Measurements from ENCODE around the gene NBEA.

NBEA gene

GRCh38 chr13:35480346-35480745 lies 538.3 kb downstream of the NBEA start:
- no peak for DNase-seq

GRCh38 chr13:35481777-35482176 lies 539.7 kb downstream of the NBEA start:
- DNase-seq, result no peak

GRCh38 chr13:35482527-35482926 lies 540.5 kb downstream of the NBEA start:
- no peak for DNase-seq

GRCh38 chr13:35483761-35484160 lies 541.7 kb downstream of the NBEA start:
- no peak for DNase-seq

- no peak for DNase-seq
Observed at GRCh38 chr13:35484384-35484783, 542.3 kb downstream of the NBEA start.

- no peak for DNase-seq
Observed at GRCh38 chr13:35485424-35485823, 543.4 kb downstream of the NBEA start.

- no peak for DNase-seq
Observed at GRCh38 chr13:35489050-35489449, 547.0 kb downstream of the NBEA start.

- no peak for DNase-seq
Observed at GRCh38 chr13:35496006-35496405, 553.9 kb downstream of the NBEA start.

GRCh38 chr13:35496761-35497386 lies 554.8 kb downstream of the NBEA start:
- no peak for DNase-seq

- DNase-seq, result no peak
Observed at GRCh38 chr13:35498231-35498630, 556.2 kb downstream of the NBEA start.

- DNase-seq, result no peak
Observed at GRCh38 chr13:35499196-35499662, 557.2 kb downstream of the NBEA start.

GRCh38 chr13:35499676-35500075 lies 557.6 kb downstream of the NBEA start:
- DNase-seq, result no peak

GRCh38 chr13:35500144-35500543 lies 558.1 kb downstream of the NBEA start:
- DNase-seq, result no peak

GRCh38 chr13:35501661-35502235 lies 559.7 kb downstream of the NBEA start:
- no peak for DNase-seq

GRCh38 chr13:35502456-35502855 lies 560.4 kb downstream of the NBEA start:
- no peak for DNase-seq

GRCh38 chr13:35512271-35512920 lies 570.3 kb downstream of the NBEA start:
- no peak for DNase-seq

GRCh38 chr13:35514061-35514477 lies 572.0 kb downstream of the NBEA start:
- no peak for DNase-seq

GRCh38 chr13:35514801-35515502 lies 572.9 kb downstream of the NBEA start:
- no peak for DNase-seq

- no peak for DNase-seq
Observed at GRCh38 chr13:35518337-35518946, 576.4 kb downstream of the NBEA start.

GRCh38 chr13:35524171-35524570 lies 582.1 kb downstream of the NBEA start:
- DNase-seq, result no peak

GRCh38 chr13:35526577-35526976 lies 584.5 kb downstream of the NBEA start:
- DNase-seq, result no peak

- DNase-seq, result no peak
Observed at GRCh38 chr13:35527451-35527850, 585.4 kb downstream of the NBEA start.

- DNase-seq, result no peak
Observed at GRCh38 chr13:35530147-35530546, 588.1 kb downstream of the NBEA start.

All from activated gamma-delta T cell treated with Interleukin-2 at 50 U/mL for 16 hours (primary cell).